K562 (cell line): ENCODE data around the gene ALG12. TPM values are rescaled to one million over a fixed set of nuclear protein-coding genes. Genes with fewer than 3 reads are reported as not detected.

Experiments used
- CREM ChIP-seq: IDR thresholded peaks from 2 replicates; pipeline ENCODE4 v1.6.1; 2014; ENCODE audit warnings: antibody characterized with exemption, low read depth
- HNRNPLL ChIP-seq: fragments of 200-400 bp; formaldehyde crosslinking; IDR thresholded peaks from 2 replicates; pipeline ENCODE4 v1.6.1; 2017; ENCODE audit warnings: low read length, low read depth, mild to moderate bottlenecking; ENCODE audit not compliant: poor library complexity, severe bottlenecking
- L3MBTL2 ChIP-seq: fragments of 450-650 bp; IDR thresholded peaks from 2 replicates; pipeline ENCODE4 v1.6.1; 2016; ENCODE audit warnings: mild to moderate bottlenecking, moderate library complexity
- PRPF4 ChIP-seq: fragments of 200-400 bp; formaldehyde crosslinking; IDR thresholded peaks from one replicate; pipeline ENCODE4 v1.6.1; 2017; ENCODE audit warnings: low read length, low read depth, mild to moderate bottlenecking; ENCODE audit not compliant: insufficient read depth, poor library complexity, severe bottlenecking
- RBM17 ChIP-seq: fragments of 200-400 bp; formaldehyde crosslinking; IDR thresholded peaks from 2 replicates; pipeline ENCODE4 v1.6.1; 2017; ENCODE audit warnings: low read depth, mild to moderate bottlenecking, low read length, borderline replicate concordance
- RCOR1 ChIP-seq, 2 experiments: IDR thresholded peaks; 2 replicates each; pipeline ENCODE4 v1.6.1; 2012; ENCODE audit warnings: low read depth in 2 of 2, low read length in 2 of 2, borderline replicate concordance in 1 of 2, improper control_type of control experiment in 1 of 2
- SMAD4 ChIP-seq: fragments of 250-450 bp; sonication (Bioruptor Pico); conservative IDR thresholded peaks from 2 replicates; pipeline ENCODE4 v1.8.0; 2021; ENCODE audit warnings: inconsistent platforms, mild to moderate bottlenecking, moderate library complexity
- TAL1 ChIP-seq: fragments of 450-650 bp; IDR thresholded peaks from 2 replicates; pipeline ENCODE4 v1.6.1; 2016; ENCODE audit warnings: mild to moderate bottlenecking
- TCF3 ChIP-seq: sonication (generic); formaldehyde crosslinking; IDR thresholded peaks from 2 replicates; pipeline ENCODE4 v1.4.0; 2020; ENCODE audit warnings: mild to moderate bottlenecking, missing genetic modification reagents
- THAP12 ChIP-seq: fragments of 250-450 bp; sonication (Bioruptor Pico); IDR thresholded peaks from 2 replicates; pipeline ENCODE4 v1.9.0; 2021; ENCODE audit warnings: mild to moderate bottlenecking, inconsistent platforms
- ZBTB7A ChIP-seq: IDR thresholded peaks from 2 replicates; pipeline ENCODE4 v1.6.1; 2011; ENCODE audit warnings: low read depth, mild to moderate bottlenecking, low read length, moderate library complexity, borderline replicate concordance; ENCODE audit not compliant: control insufficient read depth
- polyA plus RNA-seq, 8 experiments: library from polyadenylated mRNA; depleted of rRNA in 4 of 8; stranded (reverse) in 5 of 8; unstranded in 3 of 8; fragments of >200 nt; fragmentation: Nextera tagmentation in 2 of 8; fragmentation: Illumina TruSeq in 1 of 8; extraction: Ambion mirVana in 2 of 8; extraction: Trizol in 1 of 8; gene quantifications; 2 replicates each; pipeline versions ENCODE4 v1.2.1 to v1.2.3, GENCODE V29; 2011 to 2014; ENCODE audit warnings: inconsistent platforms in 1 of 8, missing spikeins in 1 of 8
- total RNA-seq, 7 experiments: library from RNA; depleted of rRNA in 6 of 7; stranded (reverse); fragments of >200 nt in 6 of 7; fragmentation: Illumina TruSeq in 2 of 7; extraction: Trizol in 2 of 7; gene quantifications; 2 replicates each; pipeline versions ENCODE4 v1.2.1 to v1.2.3, GENCODE V29; 2011 to 2021; ENCODE audit warnings: low replicate concordance in 1 of 7
- TF ChIP-seq, protein P1 (sequence below): fragments of 200-800 bp; sonication (Bioruptor generic); IDR thresholded peaks from 2 replicates; pipeline ENCODE4 v1.6.1; 2017; ENCODE audit warnings: missing genetic modification characterization, missing compliant biosample characterization
- TF ChIP-seq, protein P2 (sequence below): sonication (generic); formaldehyde crosslinking; IDR thresholded peaks from 2 replicates; pipeline ENCODE4 v1.8.0; 2023; ENCODE audit warnings: missing genetic modification reagents, mild to moderate bottlenecking, borderline replicate concordance
- TF ChIP-seq, protein P3 (sequence below): fragments of 250-450 bp; sonication (Bioruptor Pico); IDR thresholded peaks from 2 replicates; pipeline ENCODE4 v1.6.1; 2021; ENCODE audit warnings: mild to moderate bottlenecking

Gene ALG12
- total and polyA plus RNA-seq, 9 of the 15 experiments (the other 6 are each of a cell fraction or from before 2014, with no cell fraction given), result 0.20 to 8.5 (median 3.4) TPM

GRCh38 chr22:49966774-49967705 lies 48.8 kb upstream of the ALG12 start (continued):
- TF ChIP-seq THAP12 (no peak), RCOR1 (IDR thresholded peaks at IDR 0.05; ENCODE audit: borderline replicate concordance in 1 of 2, low read depth in 2 of 2, low read length in 2 of 2) (0 out of 4 replicates have a peak, but pooled peaks of 1 of the 2 experiments have one; percentile 5), SMAD4 (CRISPR knock-in tag) (peak; percentile 59; the same call in 1 of the 2 replicates), L3MBTL2 (0 out of 2 replicates have a peak, but pooled peaks have one; percentile 35), ZBTB7A (peak; percentile 80; the same call in 1 of the 2 replicates), PRPF4 (no peak), TCF3 (CRISPR knock-in tag) (peak; percentile 48; the same call in 1 of the 2 replicates), CREM (peak; percentile 21; the same call in 1 of the 2 replicates), RBM17 (no peak), HNRNPLL (no peak), TAL1 (no peak)
- TF ChIP-seq, protein P1, sequence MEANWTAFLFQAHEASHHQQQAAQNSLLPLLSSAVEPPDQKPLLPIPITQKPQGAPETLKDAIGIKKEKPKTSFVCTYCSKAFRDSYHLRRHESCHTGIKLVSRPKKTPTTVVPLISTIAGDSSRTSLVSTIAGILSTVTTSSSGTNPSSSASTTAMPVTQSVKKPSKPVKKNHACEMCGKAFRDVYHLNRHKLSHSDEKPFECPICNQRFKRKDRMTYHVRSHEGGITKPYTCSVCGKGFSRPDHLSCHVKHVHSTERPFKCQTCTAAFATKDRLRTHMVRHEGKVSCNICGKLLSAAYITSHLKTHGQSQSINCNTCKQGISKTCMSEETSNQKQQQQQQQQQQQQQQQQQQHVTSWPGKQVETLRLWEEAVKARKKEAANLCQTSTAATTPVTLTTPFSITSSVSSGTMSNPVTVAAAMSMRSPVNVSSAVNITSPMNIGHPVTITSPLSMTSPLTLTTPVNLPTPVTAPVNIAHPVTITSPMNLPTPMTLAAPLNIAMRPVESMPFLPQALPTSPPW (CRISPR knock-in tag), result 0 out of 2 replicates have a peak, but pooled peaks have one; percentile 29
- TF ChIP-seq, protein P2, sequence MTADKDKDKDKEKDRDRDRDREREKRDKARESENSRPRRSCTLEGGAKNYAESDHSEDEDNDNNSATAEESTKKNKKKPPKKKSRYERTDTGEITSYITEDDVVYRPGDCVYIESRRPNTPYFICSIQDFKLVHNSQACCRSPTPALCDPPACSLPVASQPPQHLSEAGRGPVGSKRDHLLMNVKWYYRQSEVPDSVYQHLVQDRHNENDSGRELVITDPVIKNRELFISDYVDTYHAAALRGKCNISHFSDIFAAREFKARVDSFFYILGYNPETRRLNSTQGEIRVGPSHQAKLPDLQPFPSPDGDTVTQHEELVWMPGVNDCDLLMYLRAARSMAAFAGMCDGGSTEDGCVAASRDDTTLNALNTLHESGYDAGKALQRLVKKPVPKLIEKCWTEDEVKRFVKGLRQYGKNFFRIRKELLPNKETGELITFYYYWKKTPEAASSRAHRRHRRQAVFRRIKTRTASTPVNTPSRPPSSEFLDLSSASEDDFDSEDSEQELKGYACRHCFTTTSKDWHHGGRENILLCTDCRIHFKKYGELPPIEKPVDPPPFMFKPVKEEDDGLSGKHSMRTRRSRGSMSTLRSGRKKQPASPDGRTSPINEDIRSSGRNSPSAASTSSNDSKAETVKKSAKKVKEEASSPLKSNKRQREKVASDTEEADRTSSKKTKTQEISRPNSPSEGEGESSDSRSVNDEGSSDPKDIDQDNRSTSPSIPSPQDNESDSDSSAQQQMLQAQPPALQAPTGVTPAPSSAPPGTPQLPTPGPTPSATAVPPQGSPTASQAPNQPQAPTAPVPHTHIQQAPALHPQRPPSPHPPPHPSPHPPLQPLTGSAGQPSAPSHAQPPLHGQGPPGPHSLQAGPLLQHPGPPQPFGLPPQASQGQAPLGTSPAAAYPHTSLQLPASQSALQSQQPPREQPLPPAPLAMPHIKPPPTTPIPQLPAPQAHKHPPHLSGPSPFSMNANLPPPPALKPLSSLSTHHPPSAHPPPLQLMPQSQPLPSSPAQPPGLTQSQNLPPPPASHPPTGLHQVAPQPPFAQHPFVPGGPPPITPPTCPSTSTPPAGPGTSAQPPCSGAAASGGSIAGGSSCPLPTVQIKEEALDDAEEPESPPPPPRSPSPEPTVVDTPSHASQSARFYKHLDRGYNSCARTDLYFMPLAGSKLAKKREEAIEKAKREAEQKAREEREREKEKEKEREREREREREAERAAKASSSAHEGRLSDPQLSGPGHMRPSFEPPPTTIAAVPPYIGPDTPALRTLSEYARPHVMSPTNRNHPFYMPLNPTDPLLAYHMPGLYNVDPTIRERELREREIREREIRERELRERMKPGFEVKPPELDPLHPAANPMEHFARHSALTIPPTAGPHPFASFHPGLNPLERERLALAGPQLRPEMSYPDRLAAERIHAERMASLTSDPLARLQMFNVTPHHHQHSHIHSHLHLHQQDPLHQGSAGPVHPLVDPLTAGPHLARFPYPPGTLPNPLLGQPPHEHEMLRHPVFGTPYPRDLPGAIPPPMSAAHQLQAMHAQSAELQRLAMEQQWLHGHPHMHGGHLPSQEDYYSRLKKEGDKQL (CRISPR knock-in tag), result no peak
- TF ChIP-seq, protein P3, sequence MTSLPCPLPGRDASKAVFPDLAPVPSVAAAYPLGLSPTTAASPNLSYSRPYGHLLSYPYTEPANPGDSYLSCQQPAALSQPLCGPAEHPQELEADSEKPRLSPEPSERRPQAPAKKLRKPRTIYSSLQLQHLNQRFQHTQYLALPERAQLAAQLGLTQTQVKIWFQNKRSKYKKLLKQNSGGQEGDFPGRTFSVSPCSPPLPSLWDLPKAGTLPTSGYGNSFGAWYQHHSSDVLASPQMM, result no peak
